Thoracic aorta endothelial cell (primary cell): ENCODE data around the gene MMP15. TPM values are rescaled to one million over a fixed set of nuclear protein-coding genes. Genes with fewer than 3 reads are reported as not detected.

Experiments
- small RNA-seq: library from RNA; depleted of rRNA; stranded (forward); fragments of <200 nt; gene quantifications from one replicate; pipeline ENCODE3, GENCODE V24; 2012
- total RNA-seq: library from RNA; depleted of rRNA; stranded (reverse); fragments of >200 nt; gene quantifications from 2 replicates; pipeline ENCODE4 v1.2.3, GENCODE V29; 2012

MMP15 gene
- 4.5 and 5.0 TPM in 2 replicates for total RNA-seq

GRCh38 chr16:58025351-58026138, at the start of gene MMP15:
TSS of gene MMP15 (plus strand) at chr16:58025754. CDS start at chr16:58026351, 597 bp downstream.

DNA sequence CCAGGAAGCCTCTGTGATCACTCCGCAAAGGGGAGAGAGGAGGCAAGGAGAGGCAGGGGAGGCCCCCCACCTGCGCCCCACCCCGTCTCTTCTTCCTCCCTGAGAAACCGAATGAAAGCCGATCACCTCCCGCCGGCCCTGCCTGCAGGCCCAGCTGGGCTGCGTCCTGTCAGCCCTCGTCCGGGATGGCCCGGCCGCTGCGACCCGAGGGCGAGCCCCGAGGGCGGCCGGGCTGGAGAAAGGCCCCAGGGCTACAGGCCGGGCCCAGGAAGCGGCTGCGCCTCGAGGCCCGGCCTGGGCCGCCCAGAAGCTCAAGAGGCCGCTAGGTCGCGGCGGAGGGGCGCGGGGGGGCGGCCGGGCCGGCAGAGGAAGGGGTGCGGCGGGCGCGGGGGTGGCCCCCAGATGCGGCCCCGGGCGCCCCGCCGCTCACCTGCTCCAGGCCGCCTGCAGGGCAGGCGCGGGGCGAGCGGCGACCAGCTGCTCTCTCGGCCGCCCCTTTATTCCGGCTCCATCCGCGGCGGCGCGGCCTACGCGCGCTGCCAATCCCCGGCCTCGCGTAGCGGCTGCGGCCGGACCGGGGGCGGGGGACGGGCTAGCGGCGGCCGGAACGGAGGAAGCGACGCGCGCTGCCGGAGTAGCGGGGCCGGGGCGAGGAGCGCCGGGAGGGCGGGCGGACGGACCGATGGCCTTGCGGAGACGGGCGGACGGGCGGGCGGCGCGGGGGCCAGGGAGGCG, 25.4 kb upstream of the MMP15 start, which contains the start of gene ZNF319:
Gene ZNF319, minus strand, starts transcription at position 702 of the 735 bp plus-strand sequence. CDS start 2,407 bp downstream, outside the sequence.

GRCh38 chr16:58000706-58001676, 24.6 kb upstream of the MMP15 start, which contains the start of gene USB1:
TSS of gene USB1 (plus strand) at chr16:58001407. CDS start at chr16:58001484, 77 bp downstream.

Small RNA genes within 50 kb of the gene (small RNA-seq; reads per million reads assigned to genes)
- not detected for gene RF00019

Other genes starting within 250 kb of the MMP15 start
- 39.6 and 41.0 TPM in 2 replicates for gene KIFC3, start 223.3 kb upstream of the MMP15 start, total RNA-seq
- 0.07 and 0.53 TPM in 2 replicates for gene CNGB1, start 54.6 kb upstream of the MMP15 start, total RNA-seq
- gene ZNF319, start 25.1 kb upstream of the MMP15 start, total RNA-seq: 4.8 and 6.2 TPM in 2 replicates
- gene USB1, start 24.3 kb upstream of the MMP15 start, total RNA-seq: 34.2 and 37.8 TPM in 2 replicates
- 41.2 and 50.7 TPM in 2 replicates for gene CFAP20, start 103.6 kb downstream of the MMP15 start, total RNA-seq
- gene CSNK2A2, start 172.4 kb downstream of the MMP15 start, total RNA-seq: 90.7 and 96.6 TPM in 2 replicates